CD4-positive, alpha-beta T cell (primary cell): ENCODE measurements around the gene ANKRD6. TPM values are rescaled to one million over a fixed set of nuclear protein-coding genes. Genes with fewer than 3 reads are reported as not detected.

Experiments
- ATAC-seq: fragments of 200-7000 bp; cut with Tn5 transposase; one replicate; pipeline ENCODE4 v1.10.0; 2022; ENCODE audit warnings: mild to moderate bottlenecking; ENCODE audit not compliant: poor library complexity
- CTCF ChIA-PET: fragments of 350-600 bp; sonication (Branson Sonifier 250); formaldehyde crosslinking; loops from one replicate; lab custom pipeline; 2021; ENCODE audit warnings: antibody characterized with exemption, inconsistent platforms; lab: Charles Lee
- POLR2A ChIA-PET: fragments of 350-600 bp; sonication (Branson Sonifier 250); formaldehyde crosslinking; loops from one replicate; lab custom pipeline; 2021; ENCODE audit warnings: antibody characterized with exemption, inconsistent platforms; lab: Charles Lee
- DNase-seq, 14 experiments: peaks; one replicate each; pipeline ENCODE4 v3.0.0-alpha.2; 2013 to 2020; ENCODE audit warnings: mixed read lengths in 2 of 14
- H3K27ac ChIP-seq, 2 donors: one replicate each; pipeline versions ENCODE4 v1.5.1 to v1.7.0; 2013; ENCODE audit warnings: low read length in 2 of 2, low read depth in 1 of 2, mild to moderate bottlenecking in 1 of 2
- H3K27me3 ChIP-seq, 2 experiments: 1 replicate in 1 of 2; 2 replicates in 1 of 2; pipeline versions ENCODE4 v1.6.1 to v1.7.0; 2013; ENCODE audit warnings: low read length in 2 of 2, control low read depth in 1 of 2, mild to moderate bottlenecking in 1 of 2, moderate library complexity in 1 of 2; ENCODE audit not compliant: insufficient read depth in 2 of 2, control insufficient read depth in 1 of 2
- H3K36me3 ChIP-seq: one replicate; pipeline ENCODE4 v1.6.1; 2013; ENCODE audit warnings: low read length, control low read depth; ENCODE audit not compliant: insufficient read depth
- H3K4me1 ChIP-seq: one replicate; pipeline ENCODE4 v1.6.1; 2013; ENCODE audit warnings: low read length, control low read depth; ENCODE audit not compliant: insufficient read depth
- H3K4me3 ChIP-seq: one replicate; pipeline ENCODE4 v1.5.1; 2013; ENCODE audit warnings: mild to moderate bottlenecking, low read length, moderate library complexity
- H3K9me3 ChIP-seq, 2 experiments: 1 replicate in 1 of 2; 2 replicates in 1 of 2; pipeline versions ENCODE4 v1.6.1 to v1.7.0; 2013; ENCODE audit warnings: low read length in 2 of 2, mild to moderate bottlenecking in 2 of 2, control low read depth in 1 of 2, moderate library complexity in 1 of 2; ENCODE audit not compliant: control insufficient read depth in 1 of 2, insufficient read depth in 1 of 2
- H3K27ac Mint-ChIP-seq: one replicate; pipeline ENCODE4 v1.8.0; 2020; ENCODE audit warnings: mixed read lengths
- H3K27me3 Mint-ChIP-seq: one replicate; pipeline ENCODE4 v1.8.0; 2021; ENCODE audit warnings: mixed read lengths
- H3K36me3 Mint-ChIP-seq: one replicate; pipeline ENCODE4 v1.8.0; 2021; ENCODE audit warnings: low read depth, mixed read lengths
- H3K4me1 Mint-ChIP-seq: one replicate; pipeline ENCODE4 v1.8.0; 2021; ENCODE audit warnings: low read depth, mixed read lengths
- H3K4me3 Mint-ChIP-seq: one replicate; pipeline ENCODE4 v1.8.0; 2020; ENCODE audit warnings: mild to moderate bottlenecking, mixed read lengths
- H3K9me3 Mint-ChIP-seq: one replicate; pipeline ENCODE4 v1.8.0; 2020; ENCODE audit warnings: mixed read lengths
- intact Hi-C, 2 experiments: fragments of 100-400 bp; cut with DNase I in 1 of 2; cut with micrococcal nuclease in 1 of 2; formaldehyde crosslinking; loops; one replicate each; pipeline versions ENCODE4 v1.15.1 to v1.9.0; 2023 to 2025; cut with DNase I, micrococcal nuclease
- total RNA-seq, 174 experiments: library from RNA in 2 of 174; stranded (reverse) in 2 of 174; gene quantifications; one replicate each; pipeline ENCODE4 v1.2.3 and lab custom pipeline; 2021 to 2026
- TF ChIP-seq, protein P1 (sequence below): fragments of 200-600 bp; IDR thresholded peaks from one replicate; pipeline ENCODE4 v1.8.0; 2022; ENCODE audit warnings: antibody characterized with exemption, mild to moderate bottlenecking

The ANKRD6 gene
- total RNA-seq, 2 experiments from 2014 or later: 3.8 to 4.8 TPM

DNA sequence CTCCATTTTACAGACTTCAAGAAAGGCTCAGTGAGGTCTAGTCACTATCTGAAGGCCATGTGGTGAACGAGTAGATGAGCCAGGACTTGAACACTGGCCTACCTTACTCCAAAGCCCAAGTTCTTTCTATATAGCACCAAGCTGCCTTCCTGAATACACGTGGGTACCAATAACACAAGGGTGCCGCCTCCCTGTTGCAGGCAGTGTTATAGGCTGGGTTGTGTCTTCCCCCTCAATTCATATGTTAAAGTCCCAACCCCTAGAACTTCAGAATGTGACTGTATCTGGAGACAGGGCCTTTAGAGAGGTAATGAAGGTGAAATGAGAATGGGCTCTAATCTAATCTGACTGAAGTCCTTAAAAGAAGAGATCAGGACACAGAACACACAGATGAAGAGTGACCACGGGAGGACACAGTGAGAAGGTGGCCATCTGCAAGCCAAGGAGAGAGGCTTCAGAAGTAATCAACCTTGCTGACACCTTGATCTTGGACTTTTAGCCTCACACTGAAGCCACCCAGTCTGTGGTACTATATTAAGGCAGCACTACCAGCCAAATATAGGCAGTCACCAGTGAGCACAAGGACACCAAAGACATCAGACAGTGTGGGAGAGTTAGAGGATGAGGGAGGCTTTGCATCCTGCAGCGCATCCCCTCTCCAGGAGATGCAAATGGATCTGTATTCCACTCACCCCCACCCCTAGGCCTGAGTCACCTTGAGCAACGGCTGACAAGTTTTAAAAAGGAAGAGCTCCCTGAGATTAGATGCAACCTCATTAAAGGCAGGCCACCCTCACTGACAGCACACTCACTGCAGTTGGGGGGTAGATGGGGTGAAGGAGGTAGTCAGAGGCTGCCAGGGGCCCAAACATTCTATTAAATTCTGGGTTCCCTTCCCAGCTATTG, 246.5 kb downstream of the ANKRD6 start:
- Mint-ChIP-seq H3K27me3 (no peaks in the 10 kb centered on the region), H3K36me3 (peaks cover 91% of the 10 kb centered on the region), H3K4me1 (no peaks in the 10 kb centered on the region), H3K9me3 (no peaks in the 10 kb centered on the region), H3K27ac (no peak overlapping the region), H3K4me3 (no peak overlapping the region)
- H3K9me3 ChIP-seq: no peaks in the 10 kb centered on the region
- H3K27ac ChIP-seq: no peak overlapping the region
- intact Hi-C loops: loop anchor here in 1 of 2 experiments (10.0 kb wide), 1 partner anchor 245 kb away; the partner anchor contains the start of gene ANKRD6
- H3K36me3 ChIP-seq: peaks cover 89% of the 10 kb centered on the region
- H3K4me3 ChIP-seq: no peak overlapping the region
- ATAC-seq (no peak), DNase-seq (no peak)
- ChIA-PET POLR2A (no interaction called here), CTCF (no interaction called here)
- TF ChIP-seq, protein P1, sequence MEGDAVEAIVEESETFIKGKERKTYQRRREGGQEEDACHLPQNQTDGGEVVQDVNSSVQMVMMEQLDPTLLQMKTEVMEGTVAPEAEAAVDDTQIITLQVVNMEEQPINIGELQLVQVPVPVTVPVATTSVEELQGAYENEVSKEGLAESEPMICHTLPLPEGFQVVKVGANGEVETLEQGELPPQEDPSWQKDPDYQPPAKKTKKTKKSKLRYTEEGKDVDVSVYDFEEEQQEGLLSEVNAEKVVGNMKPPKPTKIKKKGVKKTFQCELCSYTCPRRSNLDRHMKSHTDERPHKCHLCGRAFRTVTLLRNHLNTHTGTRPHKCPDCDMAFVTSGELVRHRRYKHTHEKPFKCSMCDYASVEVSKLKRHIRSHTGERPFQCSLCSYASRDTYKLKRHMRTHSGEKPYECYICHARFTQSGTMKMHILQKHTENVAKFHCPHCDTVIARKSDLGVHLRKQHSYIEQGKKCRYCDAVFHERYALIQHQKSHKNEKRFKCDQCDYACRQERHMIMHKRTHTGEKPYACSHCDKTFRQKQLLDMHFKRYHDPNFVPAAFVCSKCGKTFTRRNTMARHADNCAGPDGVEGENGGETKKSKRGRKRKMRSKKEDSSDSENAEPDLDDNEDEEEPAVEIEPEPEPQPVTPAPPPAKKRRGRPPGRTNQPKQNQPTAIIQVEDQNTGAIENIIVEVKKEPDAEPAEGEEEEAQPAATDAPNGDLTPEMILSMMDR: no peak
- H3K4me1 ChIP-seq: no peaks in the 10 kb centered on the region
- no peaks in the 10 kb centered on the region for H3K27me3 ChIP-seq

DNA sequence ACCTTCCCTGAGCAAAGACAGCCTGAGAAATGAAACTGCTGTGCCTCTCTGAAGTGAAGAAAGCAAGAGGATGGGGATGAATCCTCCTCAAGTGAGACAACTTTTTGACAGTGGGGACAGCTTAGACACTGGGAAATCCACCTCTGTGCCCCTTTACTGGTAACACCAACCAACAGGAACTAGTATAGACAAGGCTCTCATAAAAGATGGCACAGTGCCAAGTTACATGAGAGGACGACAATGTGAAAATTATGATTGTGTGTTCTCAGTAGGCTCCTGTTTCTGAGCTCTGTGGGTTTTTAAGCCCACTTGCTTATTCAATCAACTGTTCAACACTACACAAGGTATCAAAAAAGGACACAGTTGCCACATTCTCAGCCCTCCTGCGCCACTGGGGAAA, 247.2 kb downstream of the ANKRD6 start:
- Mint-ChIP-seq H3K36me3 (peaks cover 91% of the 10 kb centered on the region), H3K27ac (no peak overlapping the region), H3K9me3 (no peaks in the 10 kb centered on the region), H3K4me3 (no peak overlapping the region), H3K4me1 (no peaks in the 10 kb centered on the region), H3K27me3 (no peaks in the 10 kb centered on the region)
- DNase-seq (no peak), ATAC-seq (no peak)
- TF ChIP-seq, protein P1: no peak
- ChIA-PET POLR2A (no interaction called here), CTCF (no interaction called here)
- H3K9me3 ChIP-seq: no peaks in the 10 kb centered on the region
- H3K4me1 ChIP-seq: no peaks in the 10 kb centered on the region
- intact Hi-C loops: loop anchor here in 1 of 2 experiments (10.0 kb wide), 1 partner anchor 245 kb away; the partner anchor contains the start of gene ANKRD6
- no peak overlapping the region for H3K27ac ChIP-seq
- H3K36me3 ChIP-seq: peaks cover 89% of the 10 kb centered on the region
- no peak overlapping the region for H3K4me3 ChIP-seq
- no peaks in the 10 kb centered on the region for H3K27me3 ChIP-seq

DNA sequence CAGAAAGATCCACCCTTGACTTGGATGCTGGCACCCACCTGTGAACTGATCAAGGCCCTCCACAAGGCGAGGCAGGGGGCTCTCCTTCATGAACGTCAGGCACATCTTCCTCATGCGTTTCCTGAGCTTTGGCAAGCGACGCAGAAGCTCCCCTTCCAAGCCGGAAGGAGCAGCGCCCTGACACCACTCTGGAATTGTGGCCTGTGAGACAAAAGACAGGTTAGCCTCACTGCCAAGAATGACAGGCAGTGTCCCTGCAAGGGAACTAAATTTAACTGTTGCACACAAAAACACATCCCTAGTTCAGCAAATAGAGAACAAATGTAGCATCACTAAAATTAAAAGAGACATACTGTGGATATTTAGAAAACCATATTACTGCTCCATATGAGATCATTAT, 247.6 kb downstream of the ANKRD6 start:
- H3K9me3 ChIP-seq: no peaks in the 10 kb centered on the region
- H3K27ac ChIP-seq: no peak overlapping the region
- intact Hi-C loops: loop anchor here in 1 of 2 experiments (10.0 kb wide), 1 partner anchor 246 kb away; the partner anchor contains the start of gene ANKRD6
- CTCF ChIA-PET: no interaction called here
- Mint-ChIP-seq H3K4me1 (no peaks in the 10 kb centered on the region), H3K36me3 (peaks cover 91% of the 10 kb centered on the region), H3K9me3 (no peaks in the 10 kb centered on the region), H3K4me3 (no peak overlapping the region), H3K27ac (no peak overlapping the region), H3K27me3 (no peaks in the 10 kb centered on the region)
- TF ChIP-seq, protein P1: no peak
- no peak for DNase-seq
- POLR2A ChIA-PET: no interaction called here
- H3K36me3 ChIP-seq: peaks cover 89% of the 10 kb centered on the region
- no peaks in the 10 kb centered on the region for H3K4me1 ChIP-seq
- H3K4me3 ChIP-seq: no peak overlapping the region
- no peaks in the 10 kb centered on the region for H3K27me3 ChIP-seq
- ATAC-seq: no peak
